Embryonic facial prominence (tissue), 1 donor: ENCODE measurements around the gene SP100.
"Not testable (repeated sequence)": the region's sequence is repeated elsewhere in the genome, so short reads cannot be mapped to it uniquely, and the experiment has no call there.

Source experiments
- DNase-seq: peaks from one replicate; pipeline ENCODE4 v3.0.0-alpha.2; 2016; ENCODE audit errors: extremely low spot score

The SP100 gene

GRCh38 chr2:230419181-230419580, 3.2 kb downstream of the SP100 start:
- no peak for DNase-seq

- no peak for DNase-seq
Measured at GRCh38 chr2:230422149-230422548, 6.1 kb downstream of the SP100 start.

GRCh38 chr2:230423851-230424458, 8.0 kb downstream of the SP100 start:
- DNase-seq, result no peak

GRCh38 chr2:230425377-230425776, 9.4 kb downstream of the SP100 start:
- no peak for DNase-seq

GRCh38 chr2:230429513-230429912, 13.5 kb downstream of the SP100 start:
- DNase-seq, result no peak

- DNase-seq, result no peak
Measured at GRCh38 chr2:230430957-230431910, 15.2 kb downstream of the SP100 start.

GRCh38 chr2:230434677-230435324, 18.8 kb downstream of the SP100 start:
- DNase-seq, result no peak

GRCh38 chr2:230435431-230435830, 19.4 kb downstream of the SP100 start:
- no peak for DNase-seq

GRCh38 chr2:230439121-230439520, 23.1 kb downstream of the SP100 start:
- DNase-seq, result not testable (repeated sequence)

GRCh38 chr2:230439590-230439989, 23.6 kb downstream of the SP100 start:
- no peak for DNase-seq

- DNase-seq, result no peak
Measured at GRCh38 chr2:230441227-230441897, 25.4 kb downstream of the SP100 start.

GRCh38 chr2:230443541-230443940, 27.5 kb downstream of the SP100 start:
- DNase-seq, result no peak

GRCh38 chr2:230444832-230445231, 28.8 kb downstream of the SP100 start:
- DNase-seq, result no peak

GRCh38 chr2:230447036-230447435, 31.0 kb downstream of the SP100 start:
- no peak for DNase-seq

GRCh38 chr2:230447455-230448451, 31.8 kb downstream of the SP100 start:
- DNase-seq, result no peak

GRCh38 chr2:230449901-230450467, 34.0 kb downstream of the SP100 start:
- DNase-seq, result no peak

GRCh38 chr2:230453006-230453405, 37.0 kb downstream of the SP100 start:
- no peak for DNase-seq

GRCh38 chr2:230455005-230455684, 39.1 kb downstream of the SP100 start:
- DNase-seq, result no peak

- DNase-seq, result no peak
Measured at GRCh38 chr2:230457073-230457768, 41.2 kb downstream of the SP100 start.
